Measurements from ENCODE around the gene IKZF3. TPM values are rescaled to one million over a fixed set of nuclear protein-coding genes. Genes with fewer than 3 reads are reported as not detected.

IKZF3 gene
- total RNA-seq, 1 donor = under 0.01 TPM

- peak; percentile 91 for DNase-seq (ENCODE audit: low read depth)
- no peak overlapping the region for H3K4me3 ChIP-seq (ENCODE audit: low read depth, low read length)
- no peak for TF ChIP-seq CTCF (IDR thresholded peaks at IDR 0.05; ENCODE audit: insufficient read depth, low read depth, low read length)
Observed at GRCh38 chr17:39782481-39782880, 81.6 kb downstream of the IKZF3 start.

GRCh38 chr17:39781861-39782213, 82.3 kb downstream of the IKZF3 start:
- no peak for TF ChIP-seq CTCF (IDR thresholded peaks at IDR 0.05; ENCODE audit: insufficient read depth, low read depth, low read length)
- DNase-seq (ENCODE audit: low read depth) = no peak
- no peak overlapping the region for H3K4me3 ChIP-seq (ENCODE audit: low read depth, low read length)

- DNase-seq (ENCODE audit: low read depth) = peak; percentile 44
- TF ChIP-seq CTCF (IDR thresholded peaks at IDR 0.05; ENCODE audit: insufficient read depth, low read depth, low read length) = peak; percentile 7
- no peak overlapping the region for H3K4me3 ChIP-seq (ENCODE audit: low read depth, low read length)
Observed at GRCh38 chr17:39781031-39781860, 82.9 kb downstream of the IKZF3 start.

- no peak overlapping the region for H3K4me3 ChIP-seq (ENCODE audit: low read depth, low read length)
- DNase-seq (ENCODE audit: low read depth) = no peak
- no peak for TF ChIP-seq CTCF (IDR thresholded peaks at IDR 0.05; ENCODE audit: insufficient read depth, low read depth, low read length)
Observed at GRCh38 chr17:39777534-39778365, 86.4 kb downstream of the IKZF3 start.

GRCh38 chr17:39776252-39776651, 87.9 kb downstream of the IKZF3 start:
- no peak for TF ChIP-seq CTCF (IDR thresholded peaks at IDR 0.05; ENCODE audit: insufficient read depth, low read depth, low read length)
- DNase-seq (ENCODE audit: low read depth) = no peak
- no peak overlapping the region for H3K4me3 ChIP-seq (ENCODE audit: low read depth, low read length)

GRCh38 chr17:39775031-39775430, 89.1 kb downstream of the IKZF3 start:
- TF ChIP-seq CTCF (IDR thresholded peaks at IDR 0.05; ENCODE audit: insufficient read depth, low read depth, low read length) = no peak
- no peak for DNase-seq (ENCODE audit: low read depth)
- no peak overlapping the region for H3K4me3 ChIP-seq (ENCODE audit: low read depth, low read length)
